Smooth muscle cell (in vitro differentiated cells): ENCODE data around the gene DEFB119. TPM values are rescaled to one million over a fixed set of nuclear protein-coding genes. Genes with fewer than 3 reads are reported as not detected.

Source experiments
- DNase-seq: peaks from one replicate; lab custom pipeline; 2025; ENCODE audit not compliant: unreplicated experiment; lab: John Stamatoyannopoulos, UW
- H2AFZ ChIP-seq: fragments of 200-600 bp; sonication (generic); 2 replicates; pipeline ENCODE4 v1.6.0; 2016; ENCODE audit warnings: antibody characterized with exemption, low read depth, mild to moderate bottlenecking
- H3F3A ChIP-seq: fragments of 200-600 bp; sonication (generic); 2 replicates; pipeline ENCODE4 v1.6.0; 2017; ENCODE audit warnings: antibody characterized with exemption, low read depth
- H3K27ac ChIP-seq: fragments of 200-600 bp; sonication (generic); 2 replicates; pipeline ENCODE4 v1.5.1; 2016; ENCODE audit warnings: low read depth, mild to moderate bottlenecking
- H3K27me3 ChIP-seq: fragments of 200-600 bp; sonication (generic); 2 replicates; pipeline ENCODE4 v1.6.1; 2016; ENCODE audit warnings: low read depth, mild to moderate bottlenecking
- H3K36me3 ChIP-seq: fragments of 200-600 bp; sonication (generic); 2 replicates; pipeline ENCODE4 v1.5.1; 2016; ENCODE audit warnings: low read depth
- H3K4me1 ChIP-seq: fragments of 200-600 bp; sonication (generic); 2 replicates; pipeline ENCODE4 v1.5.1; 2016; ENCODE audit warnings: low read depth
- H3K4me2 ChIP-seq: fragments of 200-600 bp; sonication (generic); 2 replicates; pipeline ENCODE4 v1.6.0; 2016; ENCODE audit warnings: mild to moderate bottlenecking
- H3K4me3 ChIP-seq: fragments of 200-600 bp; sonication (generic); 2 replicates; pipeline ENCODE4 v1.5.1; 2016; ENCODE audit warnings: mild to moderate bottlenecking
- H3K79me2 ChIP-seq: fragments of 200-600 bp; sonication (generic); 2 replicates; pipeline ENCODE4 v1.6.0; 2016; ENCODE audit warnings: low read depth, mild to moderate bottlenecking
- H3K9ac ChIP-seq: fragments of 200-600 bp; sonication (generic); 2 replicates; pipeline ENCODE4 v1.6.0; 2016; ENCODE audit warnings: low read depth
- H3K9me3 ChIP-seq: fragments of 200-600 bp; sonication (generic); replicated peaks from 2 replicates; pipeline ENCODE4 v1.5.1; 2016; ENCODE audit warnings: low read depth
- H4K20me1 ChIP-seq: fragments of 200-600 bp; sonication (generic); 2 replicates; pipeline ENCODE4 v1.6.0; 2016; ENCODE audit warnings: low read depth
- CTCF ChIP-seq: fragments of 200-600 bp; sonication (generic); IDR thresholded peaks from 2 replicates; pipeline ENCODE4 v1.5.1; 2017; ENCODE audit warnings: borderline replicate concordance, mild to moderate bottlenecking, antibody characterized with exemption; ENCODE audit not compliant: insufficient read depth, poor library complexity, severe bottlenecking
- WGBS: methylation state at CpG from one replicate; pipeline ENCODE4 v1.1.7; 2016; ENCODE audit warnings: low lambda C conversion rate; 5-methylcytosine and 5-hydroxymethylcytosine counted together
- polyA plus RNA-seq: library from polyadenylated mRNA; unstranded; fragments of >200 nt; fragmentation: Nextera tagmentation; extraction: Ambion mirVana; gene quantifications from 2 replicates; pipeline ENCODE4 v1.2.1, GENCODE V29; 2016
- total RNA-seq: library from RNA; depleted of rRNA; stranded (reverse); fragments of >200 nt; gene quantifications from 2 replicates; pipeline ENCODE4 v1.2.3, GENCODE V29; 2014

The DEFB119 gene
- total and polyA plus RNA-seq, 2 experiments from 2014 or later = not detected

GRCh38 chr20:31425797-31426196 is 35.4 kb upstream of the DEFB119 start:
- no peak for TF ChIP-seq CTCF
- peaks cover 8% of the 10 kb centered on the region for H3K9me3 ChIP-seq

GRCh38 chr20:31418307-31418706 is 27.9 kb upstream of the DEFB119 start:
- Histone ChIP-seq H3F3A (no peaks in the 10 kb centered on the region), H2AFZ (no peak overlapping the region), H3K4me3 (no peak overlapping the region), H3K4me1 (no peaks in the 10 kb centered on the region), H3K27ac (no peak overlapping the region), H3K4me2 (no peak overlapping the region), H3K9me3 (peaks cover 8% of the 10 kb centered on the region), H3K36me3 (no peaks in the 10 kb centered on the region), H3K9ac (no peak overlapping the region), H4K20me1 (no peaks in the 10 kb centered on the region), H3K27me3 (no peaks in the 10 kb centered on the region), H3K79me2 (no peaks in the 10 kb centered on the region)
- no peak for DNase-seq
- no peak for TF ChIP-seq CTCF
- 79% methylated on average over 7 of the region's 7 CpGs for WGBS

More at GRCh38 chr20:31425797-31426196, 35.4 kb upstream of the DEFB119 start:
- Histone ChIP-seq H3F3A (no peaks in the 10 kb centered on the region), H3K4me3 (no peak overlapping the region), H3K79me2 (no peaks in the 10 kb centered on the region), H3K36me3 (peaks cover 3% of the 10 kb centered on the region), H3K4me2 (no peak overlapping the region), H4K20me1 (no peaks in the 10 kb centered on the region), H3K4me1 (no peaks in the 10 kb centered on the region), H3K9ac (no peak overlapping the region), H3K27me3 (no peaks in the 10 kb centered on the region), H2AFZ (no peak overlapping the region), H3K27ac (no peak overlapping the region)
- no peak for DNase-seq

DNA sequence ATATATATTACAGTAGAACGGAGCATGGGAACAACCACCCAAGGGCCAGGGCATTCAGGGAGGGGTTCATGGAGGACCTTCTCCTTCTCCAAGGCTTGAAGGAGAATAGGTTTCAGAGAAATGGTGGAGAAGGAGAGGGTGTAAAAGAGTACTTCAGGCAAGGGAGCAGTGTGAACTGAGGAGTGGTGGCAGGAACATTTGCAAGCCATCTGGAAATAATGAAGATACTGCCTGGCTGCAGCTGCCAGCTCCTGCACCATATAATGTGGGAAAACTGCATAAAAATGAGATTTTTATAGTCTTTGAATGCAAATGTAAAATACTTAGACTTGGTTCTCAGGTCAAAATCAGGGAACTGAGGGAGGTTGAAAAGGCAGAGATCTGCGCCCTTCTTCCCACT is 25.3 kb upstream of the DEFB119 start:
- Histone ChIP-seq H4K20me1 (no peaks in the 10 kb centered on the region), H3K4me3 (no peak overlapping the region), H3K27ac (no peak overlapping the region), H3K36me3 (no peaks in the 10 kb centered on the region), H3F3A (no peaks in the 10 kb centered on the region), H3K4me1 (no peaks in the 10 kb centered on the region), H3K4me2 (no peak overlapping the region), H2AFZ (no peak overlapping the region), H3K79me2 (no peaks in the 10 kb centered on the region), H3K9ac (no peak overlapping the region), H3K27me3 (no peaks in the 10 kb centered on the region), H3K9me3 (peaks cover 8% of the 10 kb centered on the region)
- no peak for DNase-seq
- TF ChIP-seq CTCF = no peak
- 97% methylated on average over 2 of the region's 2 CpGs for WGBS

GRCh38 chr20:31414381-31414780 is 24.0 kb upstream of the DEFB119 start:
- no peak for DNase-seq
- H4K20me1 ChIP-seq = no peaks in the 10 kb centered on the region
- H3F3A ChIP-seq = no peaks in the 10 kb centered on the region
- H3K4me3 ChIP-seq = no peak overlapping the region
- no peak overlapping the region for H3K27ac ChIP-seq
- no peak overlapping the region for H3K4me2 ChIP-seq
- no peak overlapping the region for H2AFZ ChIP-seq
- WGBS = 67% methylated on average over 6 of the region's 6 CpGs
- no peaks in the 10 kb centered on the region for H3K36me3 ChIP-seq
- TF ChIP-seq CTCF = no peak
- no peak overlapping the region for H3K9ac ChIP-seq
- no peaks in the 10 kb centered on the region for H3K79me2 ChIP-seq
- no peaks in the 10 kb centered on the region for H3K4me1 ChIP-seq
- no peaks in the 10 kb centered on the region for H3K27me3 ChIP-seq
- peaks cover 8% of the 10 kb centered on the region for H3K9me3 ChIP-seq
